Activated T-helper 1 cell treated with Interleukin-2 at 50 U/mL for 16 hours (primary cell): Measurements from ENCODE around the gene MGST2.

Source experiments
- DNase-seq: peaks from one replicate; pipeline ENCODE4 v3.0.0-alpha.2; 2020; ENCODE audit warnings: low read depth

Gene MGST2

DNA sequence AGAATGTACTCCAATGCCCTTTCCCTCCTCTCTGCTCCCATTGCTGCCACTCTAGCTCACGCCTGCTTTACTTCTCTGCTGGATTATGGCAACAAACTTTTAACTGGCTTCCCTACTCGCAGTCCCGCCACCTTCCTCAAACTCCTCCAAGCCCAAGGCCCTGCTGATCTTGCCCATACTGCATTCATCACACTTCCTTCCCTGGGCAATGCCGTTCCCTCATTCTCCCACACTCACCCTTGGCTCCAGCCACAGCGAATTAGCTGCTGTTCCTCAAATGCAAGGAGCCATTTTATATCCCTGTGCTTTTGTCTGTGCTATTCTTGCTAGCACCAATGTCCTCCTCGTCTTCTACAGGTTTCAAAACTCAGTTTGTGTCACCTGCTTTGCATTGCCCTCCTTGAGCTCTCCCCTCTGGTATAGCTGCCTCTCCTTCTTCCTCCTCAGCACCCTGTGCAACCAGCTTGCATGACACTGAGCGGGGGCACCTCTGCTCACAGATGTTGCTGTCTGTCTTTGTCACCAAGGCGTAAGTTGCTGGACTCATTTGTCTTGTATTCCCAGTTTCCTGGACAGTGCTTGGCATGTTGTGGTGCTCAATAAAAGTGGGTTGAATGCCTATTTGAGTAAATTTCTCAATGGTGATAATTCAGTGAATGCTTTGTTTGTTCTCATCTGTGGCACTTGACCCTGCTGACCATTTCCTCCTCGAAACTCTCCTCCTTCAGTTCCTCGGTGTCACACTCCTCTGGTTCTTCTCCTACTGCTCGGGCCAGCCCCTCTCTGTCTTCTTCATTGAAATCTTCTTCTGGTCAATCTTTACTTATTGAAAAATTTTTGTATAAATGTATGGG lies 22.4 kb upstream of the MGST2 start:
- no peak for DNase-seq

DNA sequence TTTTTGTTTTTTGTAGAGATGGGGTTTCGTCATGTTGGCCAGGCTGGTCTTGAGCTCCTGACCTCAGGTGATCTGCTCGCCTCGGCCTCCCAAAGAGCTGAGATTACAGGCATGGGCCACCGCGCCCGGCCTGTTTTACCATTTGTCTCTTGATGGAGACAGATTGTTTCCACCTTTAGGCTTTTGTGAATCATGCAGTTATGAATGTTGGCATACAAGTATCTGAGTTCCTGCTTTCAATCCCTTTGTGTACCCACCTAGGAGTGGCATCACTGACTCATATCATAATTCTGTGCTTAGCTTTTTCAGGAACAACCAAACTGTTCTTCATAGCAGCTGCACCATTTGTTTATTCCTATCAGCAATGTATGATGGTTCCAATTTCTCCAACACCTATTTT lies 20.2 kb upstream of the MGST2 start:
- no peak for DNase-seq

DNA sequence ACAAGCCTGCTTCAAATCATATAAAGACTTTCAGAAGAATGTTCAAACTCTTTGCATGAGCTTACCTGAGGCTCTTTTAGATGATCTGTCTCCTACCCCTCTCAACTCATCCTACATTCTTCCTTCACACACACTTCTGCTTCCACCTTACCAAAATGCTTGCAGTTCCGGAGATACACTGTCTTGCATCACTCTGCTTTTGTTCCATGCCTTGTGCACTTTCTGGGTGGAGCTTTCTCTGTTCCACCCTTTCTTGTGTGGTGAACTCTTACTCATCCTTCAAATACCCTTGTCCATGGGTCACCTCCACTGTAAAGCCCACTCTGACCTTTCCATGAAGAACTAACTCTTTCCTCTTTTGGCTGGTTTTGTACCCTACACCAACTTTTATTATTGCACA lies 18.4 kb upstream of the MGST2 start:
- DNase-seq = no peak

DNA sequence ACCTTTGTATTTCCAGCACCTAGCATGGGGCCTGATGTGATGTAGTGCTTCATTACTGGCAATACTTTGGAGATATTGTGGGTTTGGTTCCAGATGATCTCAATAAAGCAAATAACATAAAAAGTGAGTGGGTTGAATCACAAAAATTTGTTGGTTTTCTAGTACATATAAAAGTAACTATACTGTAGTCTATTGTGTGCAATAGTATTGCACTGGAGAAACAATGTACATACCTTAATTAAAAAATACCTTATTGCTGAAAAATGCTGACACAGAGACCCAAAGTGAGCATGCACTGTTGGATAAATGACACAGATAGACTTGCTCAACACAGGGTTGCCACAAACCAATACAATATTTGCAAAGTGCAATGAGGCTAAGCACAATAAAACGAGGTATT lies 17.7 kb upstream of the MGST2 start:
- no peak for DNase-seq

DNA sequence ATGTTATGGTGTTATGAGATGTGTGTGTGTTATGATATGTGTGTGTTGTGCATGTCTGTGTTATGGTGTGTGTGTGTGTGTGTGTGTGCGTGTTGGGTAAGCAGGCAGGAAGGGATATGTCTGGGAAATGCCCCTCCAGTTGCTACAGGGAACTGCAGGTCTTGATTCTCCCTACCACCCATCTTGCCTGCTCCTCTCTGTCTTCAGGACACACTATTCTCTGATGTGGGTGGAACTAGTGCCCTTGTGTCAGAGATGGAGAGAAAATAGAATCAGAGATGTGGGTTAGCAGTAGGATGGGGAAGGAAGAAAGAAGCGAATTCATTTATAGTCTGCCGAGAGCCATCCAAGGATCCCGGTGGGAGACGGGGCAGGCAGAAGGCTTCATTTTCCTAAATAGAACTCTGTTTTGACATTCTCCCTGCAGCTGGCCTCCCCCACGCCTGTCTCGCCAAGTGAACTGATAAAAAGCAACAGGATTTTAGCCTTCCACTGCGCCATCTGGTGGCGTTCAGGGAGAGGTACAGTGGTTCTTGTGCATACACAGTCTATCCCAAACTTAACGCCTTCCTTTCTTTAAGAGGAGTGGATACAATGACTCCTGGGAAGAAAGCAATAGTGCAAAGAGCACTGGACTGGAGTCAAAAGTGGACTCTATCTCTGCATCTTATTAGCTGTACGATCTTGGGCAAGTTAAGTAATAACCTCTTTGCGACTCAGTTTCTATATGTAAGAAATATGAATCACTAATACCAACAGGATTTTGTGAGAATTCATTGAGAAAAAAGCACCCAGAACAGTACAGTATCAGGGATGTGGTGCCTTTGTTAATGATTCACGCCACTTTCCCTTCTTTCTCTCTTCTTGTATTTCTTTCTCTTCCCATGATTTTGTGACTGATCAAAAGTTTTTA lies 14.1 kb upstream of the MGST2 start:
- DNase-seq = peak; percentile 49

DNA sequence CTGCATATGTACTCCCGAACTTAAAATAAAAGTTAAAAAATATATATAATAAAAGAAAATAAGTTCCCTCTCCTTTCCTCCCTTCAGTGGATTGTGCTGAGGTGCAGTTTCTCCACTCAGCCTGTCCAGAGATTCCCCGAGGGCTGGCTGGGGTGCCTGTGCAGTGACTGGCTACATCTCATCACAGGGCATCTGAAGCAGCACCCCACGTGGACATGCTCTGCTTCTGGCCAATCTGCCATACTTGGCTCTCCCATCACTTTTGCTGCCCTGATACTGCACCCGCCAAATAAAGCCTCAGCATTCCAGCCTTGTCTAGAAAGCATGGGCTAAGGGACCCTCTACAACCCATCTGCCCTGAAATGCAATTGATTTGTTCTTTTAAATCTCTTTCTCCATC lies 11.1 kb upstream of the MGST2 start:
- no peak for DNase-seq

DNA sequence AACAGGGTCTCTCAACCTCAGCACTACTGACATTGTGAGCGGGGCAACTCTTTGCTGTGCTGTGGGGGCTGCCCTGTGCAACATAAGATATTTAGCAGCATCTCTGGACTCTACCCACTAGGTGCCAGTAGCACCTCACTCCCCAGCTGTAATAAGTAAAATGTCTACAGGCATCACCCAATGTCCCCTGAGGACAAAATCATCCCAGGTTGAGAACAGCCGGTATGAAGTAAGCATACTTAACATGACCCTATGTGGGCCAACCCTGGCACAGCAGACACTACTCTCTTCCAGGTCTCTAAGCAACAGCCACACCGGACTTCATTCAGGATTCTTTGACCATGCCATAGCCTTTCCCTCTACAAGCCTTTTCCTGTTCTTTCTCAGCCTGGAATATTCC lies 10.5 kb upstream of the MGST2 start:
- no peak for DNase-seq

DNA sequence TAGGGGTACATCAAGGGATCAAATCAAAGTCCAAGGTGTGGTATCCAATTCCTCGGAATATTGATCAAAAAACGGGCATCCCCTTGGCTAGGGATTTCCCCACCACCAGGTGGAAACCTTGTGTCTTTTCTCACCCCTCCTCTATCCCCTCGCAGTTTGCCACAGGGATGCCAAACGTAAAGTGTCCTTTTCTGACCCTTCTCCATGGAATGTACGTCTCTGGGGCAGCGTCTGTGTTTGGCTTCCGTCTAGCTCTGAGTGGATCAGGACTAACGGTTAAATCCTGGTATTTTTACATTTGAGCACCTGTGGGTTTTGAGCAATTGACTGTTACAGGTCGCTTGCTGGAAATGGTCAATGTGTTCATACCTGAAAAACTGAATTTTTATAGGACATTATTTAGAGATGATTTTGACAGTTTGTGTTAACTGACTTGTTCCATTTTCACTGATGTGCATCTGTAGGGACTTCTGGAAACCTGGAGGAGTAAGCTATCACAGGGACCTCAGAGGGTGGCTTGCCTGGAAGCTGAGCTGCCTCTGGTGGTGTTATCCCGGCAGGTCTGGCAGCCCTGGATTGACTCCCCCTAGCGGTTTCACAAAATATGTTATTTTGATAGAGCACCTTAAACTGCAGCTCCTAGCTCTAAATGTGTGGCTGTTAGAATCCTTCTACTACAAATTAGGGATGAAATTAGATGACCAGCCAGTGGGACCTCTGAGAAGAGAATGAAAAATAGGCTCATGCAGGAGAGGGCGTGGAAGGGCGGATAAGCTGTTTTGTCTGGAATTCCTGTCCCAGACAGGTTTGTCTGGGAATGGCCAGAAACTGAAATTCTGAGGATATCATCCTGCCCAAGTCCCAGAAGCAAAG lies 8.8 kb upstream of the MGST2 start:
- DNase-seq = peak; percentile 24

DNA sequence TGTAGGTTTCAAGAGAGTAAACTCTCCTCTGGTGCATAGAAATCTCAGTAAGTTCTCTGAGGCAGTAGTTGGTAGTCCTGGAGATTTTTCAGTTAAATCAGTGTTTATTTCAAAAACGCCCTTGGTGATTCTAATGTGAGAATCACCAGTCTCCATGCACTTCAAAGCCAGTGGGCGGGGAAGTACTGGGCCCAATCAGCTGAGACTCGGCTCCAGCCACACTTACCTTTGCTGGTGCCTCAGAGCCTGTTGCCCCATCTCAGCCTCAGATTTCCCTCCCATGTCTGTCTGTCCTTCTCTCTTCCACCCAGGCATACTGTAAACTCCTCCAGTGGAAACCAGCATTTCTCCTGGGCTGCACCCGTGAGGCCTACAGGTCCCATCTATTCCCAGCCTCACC lies 7.4 kb upstream of the MGST2 start:
- DNase-seq = no peak

DNA sequence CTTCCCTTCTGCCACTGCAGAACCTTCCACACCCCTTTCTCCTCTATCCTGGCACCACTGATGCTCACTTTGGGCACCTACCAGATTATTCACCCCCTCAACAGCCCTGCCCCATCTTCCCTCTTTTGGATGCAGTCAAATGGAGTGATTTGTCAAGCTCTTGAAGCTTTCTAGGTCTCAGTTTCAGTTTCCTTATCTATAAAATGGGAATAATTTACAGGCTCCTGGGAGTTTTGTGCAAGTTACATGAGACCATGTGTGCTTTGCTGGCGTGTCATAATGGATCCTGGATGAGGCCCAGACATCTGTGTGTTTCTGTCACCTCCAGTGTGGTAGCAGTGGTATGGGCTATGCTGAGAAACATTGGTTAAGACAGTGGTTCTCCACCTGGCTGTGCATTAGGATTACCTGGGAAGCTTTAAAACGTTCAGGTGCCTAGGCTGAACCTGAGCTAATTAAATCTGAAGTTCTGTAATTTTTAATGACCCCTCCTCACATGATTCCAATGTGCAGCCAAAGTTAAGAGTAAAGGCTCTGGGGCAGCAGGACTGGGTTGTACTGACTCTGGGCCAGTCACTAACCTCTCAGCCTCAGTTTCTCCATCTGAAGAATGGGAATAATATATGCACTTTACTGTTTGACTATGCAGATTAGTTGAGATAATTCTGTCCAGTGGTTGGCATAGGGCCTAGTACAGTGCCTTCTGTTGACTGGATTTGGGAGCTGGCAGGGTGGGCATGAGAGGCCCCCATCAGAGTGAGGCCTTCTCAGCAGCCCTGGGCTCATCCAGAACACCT lies 6.8 kb upstream of the MGST2 start:
- no peak for DNase-seq

DNA sequence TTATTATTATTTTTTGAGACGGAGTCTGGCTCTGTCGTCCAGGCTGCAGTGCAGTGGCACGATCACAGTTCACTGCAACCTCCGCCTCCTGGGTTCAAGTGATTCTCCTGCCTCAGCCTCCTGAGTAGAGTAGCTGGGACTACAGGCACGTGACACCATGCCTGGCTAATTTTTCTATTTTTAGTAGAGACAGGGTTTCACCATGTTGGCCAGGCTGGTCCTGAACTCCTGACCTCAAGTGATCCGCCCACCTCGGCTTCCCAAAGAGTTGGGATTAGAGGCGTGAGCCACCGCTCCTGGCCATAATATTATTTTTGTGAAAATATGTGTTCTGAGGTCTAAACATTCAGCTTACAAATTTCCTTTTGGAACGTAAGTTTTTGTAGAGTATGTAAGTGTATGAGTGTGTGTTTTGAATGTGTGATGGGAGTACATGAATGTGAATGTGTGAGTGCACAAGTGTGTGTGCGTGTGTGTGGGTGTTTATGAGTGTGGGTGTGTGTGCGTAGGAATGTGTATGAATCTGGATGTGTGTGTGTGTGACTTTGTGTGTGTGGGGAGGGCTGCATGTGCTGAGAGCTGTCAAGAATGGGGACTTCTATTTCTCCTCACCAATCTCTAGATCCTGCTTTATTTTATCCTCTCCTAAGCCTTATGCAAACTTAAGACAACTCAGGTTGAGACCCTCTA lies 5.7 kb upstream of the MGST2 start:
- DNase-seq = no peak

DNA sequence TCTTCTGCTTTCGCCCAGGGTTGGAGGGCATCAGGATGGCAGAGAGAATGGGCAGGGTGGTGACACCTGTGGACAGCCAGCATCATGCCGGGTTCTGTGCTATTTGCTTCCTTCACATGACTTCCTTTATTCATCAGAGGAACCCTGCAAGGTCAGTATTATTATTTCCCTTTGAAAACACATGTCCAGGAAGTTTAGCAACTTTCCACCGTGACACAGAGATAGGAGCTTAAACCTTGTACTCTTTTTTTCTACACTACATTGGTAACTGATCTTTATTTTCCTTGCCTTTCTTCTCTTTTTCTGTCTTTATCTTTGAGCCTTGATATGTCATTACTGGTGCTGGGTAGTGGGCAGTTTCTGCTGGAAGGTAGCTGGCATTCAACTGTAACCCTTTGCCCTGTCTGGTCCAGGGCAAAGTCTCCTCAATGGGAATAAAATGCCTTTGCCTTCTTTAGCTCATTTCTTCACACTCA lies 5.0 kb upstream of the MGST2 start:
- DNase-seq = no peak

DNA sequence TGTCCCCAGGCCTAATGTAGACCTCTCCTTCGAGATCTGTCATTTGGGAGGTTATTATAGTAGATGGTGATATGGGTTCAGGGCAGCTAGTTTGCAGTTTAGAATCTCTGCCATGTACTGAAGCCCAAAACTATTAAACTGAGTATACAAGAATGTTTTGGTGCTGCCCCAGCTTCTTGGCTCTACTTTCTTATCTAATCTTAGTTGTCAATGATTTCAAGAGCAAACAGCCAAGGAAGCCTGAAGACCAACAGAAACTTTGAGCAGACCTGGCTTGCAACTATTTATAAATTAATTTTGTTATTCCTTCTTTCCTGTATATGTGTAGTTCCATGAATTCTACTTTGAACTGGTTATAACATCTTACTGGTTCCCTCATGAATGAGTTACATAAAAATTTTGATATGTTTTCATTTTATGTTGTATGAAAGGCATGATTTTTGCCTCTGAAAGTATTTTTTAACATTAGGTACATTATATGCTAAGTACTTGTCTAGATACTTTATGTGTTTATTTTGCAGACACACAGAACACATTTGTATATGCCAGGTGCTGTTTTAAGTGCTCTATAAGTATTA lies 2.0 kb upstream of the MGST2 start:
- DNase-seq = no peak

DNA sequence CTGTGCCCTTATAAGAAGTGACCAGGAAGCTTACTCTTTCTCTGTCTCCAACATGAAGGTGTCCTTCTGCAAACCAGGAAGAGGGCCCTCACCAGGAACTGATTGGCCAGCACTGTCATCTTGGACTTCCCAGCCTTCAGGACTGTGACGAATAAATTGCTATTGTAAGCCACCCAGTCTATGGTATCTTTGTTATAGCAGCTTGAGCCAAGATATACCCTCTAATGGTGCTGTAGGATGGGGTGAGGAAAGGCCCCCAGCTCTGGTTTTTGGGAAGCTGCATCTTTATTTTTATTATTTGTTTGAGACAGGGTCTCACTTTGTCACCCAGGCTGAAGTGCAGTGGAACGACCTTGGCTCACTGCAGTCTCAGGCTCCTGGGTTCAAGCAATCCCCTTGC lies 1.2 kb upstream of the MGST2 start:
- no peak for DNase-seq

DNA sequence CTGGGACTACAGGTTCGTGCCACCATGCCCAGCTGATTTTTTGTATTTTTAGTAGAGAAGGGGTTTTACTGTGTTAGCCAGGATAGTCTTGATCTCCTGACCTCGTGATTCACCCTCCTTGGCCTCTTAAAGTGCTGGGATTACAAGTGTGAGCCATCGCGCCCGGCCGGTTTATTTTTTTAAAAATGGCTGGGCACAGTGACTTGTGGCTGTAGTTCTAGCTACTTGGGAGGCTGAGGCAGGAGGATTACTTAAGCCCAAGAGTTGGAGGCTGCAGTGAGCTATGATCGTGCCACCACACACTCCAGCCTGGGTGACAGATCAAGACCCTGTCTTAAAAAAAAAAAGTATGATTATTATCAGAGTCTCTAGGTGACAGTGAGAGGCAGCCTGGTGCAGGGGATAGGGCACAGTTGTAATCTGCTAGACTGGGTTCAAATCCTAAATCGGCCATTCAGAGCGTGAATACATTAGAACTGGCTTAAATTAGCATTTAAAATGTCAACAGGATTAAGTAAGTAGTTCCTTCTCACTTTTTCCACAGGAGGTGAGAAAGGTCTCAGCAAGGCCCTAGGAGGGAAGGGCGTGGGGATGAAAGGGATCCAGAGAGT lies 435 bp upstream of the MGST2 start:
- DNase-seq = no peak

DNA sequence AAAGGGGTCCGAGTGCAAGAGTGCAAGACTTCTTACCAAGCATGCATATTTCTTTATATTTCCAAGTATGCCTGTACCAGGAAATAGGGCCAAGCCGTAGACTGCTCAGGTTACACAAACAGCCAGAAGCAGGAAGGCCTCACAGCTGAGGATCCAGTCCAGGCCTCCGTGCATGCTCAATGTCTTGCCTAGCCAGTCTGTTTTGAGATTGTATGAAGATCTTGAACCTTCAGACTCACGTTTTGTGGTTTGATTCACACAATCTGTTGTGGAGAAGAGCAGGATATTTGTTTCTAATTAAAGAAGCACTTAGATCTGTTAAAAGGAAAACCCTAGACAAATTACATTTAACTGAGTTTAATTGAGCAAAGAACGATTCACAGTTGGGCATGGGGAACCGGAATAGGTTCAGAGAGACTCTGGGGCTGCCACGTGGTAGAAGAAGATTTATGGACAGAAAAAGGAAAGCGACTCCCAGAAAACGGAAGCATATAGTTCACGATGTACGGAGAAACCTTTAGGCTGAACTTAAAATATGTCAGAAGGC lies 1.2 kb downstream of the MGST2 start:
- DNase-seq = no peak

DNA sequence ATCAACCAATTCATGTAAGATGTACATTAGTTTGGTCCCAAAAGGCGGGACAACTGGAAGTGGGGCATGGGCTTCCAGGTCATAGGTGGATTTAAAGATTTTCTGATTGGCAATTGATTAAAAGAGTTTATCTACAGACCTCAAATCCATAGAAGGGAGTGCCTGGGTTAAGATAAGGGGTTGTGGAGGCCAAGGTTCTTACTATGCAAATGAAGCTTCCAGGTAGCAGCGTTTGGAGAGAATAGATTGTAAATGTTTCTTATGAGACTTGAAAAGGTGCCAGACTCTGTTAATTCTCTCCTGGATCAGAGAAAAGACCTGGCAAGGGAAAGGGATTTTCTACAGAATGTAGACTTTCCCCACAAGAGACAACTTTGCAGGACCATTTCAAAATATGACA lies 2.4 kb downstream of the MGST2 start:
- no peak for DNase-seq

DNA sequence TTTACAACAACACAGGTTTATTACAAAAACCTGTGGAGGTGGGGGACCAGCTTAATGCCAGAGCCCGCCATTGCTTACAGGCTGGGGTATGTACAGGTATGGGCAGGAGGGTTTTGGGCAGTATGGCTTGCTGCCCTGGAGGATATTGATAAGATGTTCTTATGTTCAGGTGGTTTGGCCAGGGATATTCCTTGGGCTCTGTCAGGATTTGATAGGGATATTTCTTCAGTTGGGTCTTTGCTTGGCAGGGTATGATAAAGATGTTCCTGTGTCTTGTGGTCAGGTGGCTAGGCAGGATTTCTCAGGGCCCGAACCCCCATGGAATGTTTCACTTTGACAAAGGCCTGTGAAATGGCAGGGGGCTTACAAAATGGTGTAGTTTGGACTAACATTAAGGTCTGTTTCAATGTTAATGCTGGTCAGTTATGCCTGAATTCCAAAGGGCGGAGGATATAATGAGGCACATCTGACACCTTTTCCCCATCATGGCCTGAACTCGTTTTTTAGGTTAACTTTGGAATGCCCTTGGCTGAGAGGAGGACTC lies 3.1 kb downstream of the MGST2 start:
- no peak for DNase-seq

DNA sequence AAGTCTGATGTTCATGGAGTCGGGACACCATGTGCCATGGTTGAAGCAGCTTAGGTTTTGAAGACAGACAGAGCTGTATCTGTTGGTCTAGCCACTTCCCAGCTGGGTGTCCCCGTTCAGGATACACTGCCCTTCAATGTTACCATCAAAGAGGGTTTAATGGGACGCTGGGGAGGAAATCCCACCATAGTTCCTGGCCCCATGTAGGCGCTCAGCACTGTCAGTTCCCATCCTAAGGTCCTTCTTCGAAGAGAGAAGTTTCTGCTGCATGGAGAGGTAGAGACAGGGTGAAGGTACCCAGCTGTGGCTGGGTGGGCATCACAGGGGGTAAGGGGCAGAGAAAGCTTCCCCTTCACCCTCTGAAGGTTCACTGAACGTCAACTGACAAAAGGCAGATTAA lies 3.7 kb downstream of the MGST2 start:
- no peak for DNase-seq
